ENCODE measurements around the gene GMDS. TPM values are rescaled to one million over a fixed set of nuclear protein-coding genes. Genes with fewer than 3 reads are reported as not detected.

The GMDS gene
- total and polyA plus RNA-seq, 9 donors = 6.6 to 20.6 (median 11.0) TPM

DNA sequence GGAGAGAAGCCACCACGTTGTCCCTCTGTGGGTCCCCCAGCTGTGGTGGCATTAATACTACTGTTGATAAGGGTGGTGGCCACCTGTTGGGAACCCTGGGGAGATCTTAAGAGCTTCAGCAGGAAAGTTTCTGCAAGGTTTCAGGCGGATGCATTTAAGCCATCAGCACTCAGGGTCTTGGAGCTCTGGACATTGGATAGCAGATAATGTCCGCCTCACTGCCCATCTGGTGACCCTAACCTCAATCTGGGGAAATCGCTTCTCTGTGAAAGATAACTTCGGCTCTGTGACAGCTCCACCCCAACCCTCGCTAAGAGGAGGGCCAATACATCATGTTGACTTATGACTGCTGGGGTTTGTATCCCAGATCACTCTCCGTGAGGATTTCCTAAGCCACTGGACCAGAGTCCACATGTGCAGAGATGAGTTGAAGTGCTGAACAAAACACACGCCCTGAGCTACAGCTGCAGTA lies 542.8 kb downstream of the GMDS start:
- Histone ChIP-seq H3K4me1 (ENCODE audit: insufficient read depth) (no peaks in the 10 kb centered on the region), H3K36me3 (no peaks in the 10 kb centered on the region), H3K9me3 (no peaks in the 10 kb centered on the region), H3K27me3 (no peaks in the 10 kb centered on the region), H3K4me3 (no peak overlapping the region), H3K27ac (no peak overlapping the region)
- DNase-seq = no peak
- no peak for TF ChIP-seq EP300 (IDR thresholded peaks at IDR 0.05)
- TF ChIP-seq CTCF (IDR thresholded peaks at IDR 0.05) = no peak
- no peak for TF ChIP-seq POLR2A (IDR thresholded peaks at IDR 0.05)
- intact Hi-C loops (cut with DNase I) = no loop called here
- 54 to 67% (median 61%) methylated on average over 8 of the region's 8 CpGs for WGBS, 3 donors

- TF ChIP-seq POLR2A (IDR thresholded peaks at IDR 0.05) (no peak), EP300 (IDR thresholded peaks at IDR 0.05) (no peak), CTCF (IDR thresholded peaks at IDR 0.05) (no peak)
- H3K9me3 ChIP-seq = no peaks in the 10 kb centered on the region
- no peaks in the 10 kb centered on the region for H3K4me1 ChIP-seq (ENCODE audit: insufficient read depth)
- H3K36me3 ChIP-seq = no peaks in the 10 kb centered on the region
- H3K27ac ChIP-seq = no peak overlapping the region
- intact Hi-C loops (cut with DNase I) = no loop called here
- whole genome bisulfite sequencing, 3 donors = 50 to 52% (median 50%) methylated on average over 12 of the region's 12 CpGs
- H3K27me3 ChIP-seq = no peaks in the 10 kb centered on the region
- no peak overlapping the region for H3K4me3 ChIP-seq
- no peak for DNase-seq
These were observed 543.6 kb downstream of the GMDS start for GRCh38 chr6:1701668-1702353.

- no peak overlapping the region for H3K4me3 ChIP-seq
- no peaks in the 10 kb centered on the region for H3K9me3 ChIP-seq
- TF ChIP-seq CTCF (IDR thresholded peaks at IDR 0.05) = no peak
- TF ChIP-seq EP300 (IDR thresholded peaks at IDR 0.05) = no peak
- TF ChIP-seq POLR2A (IDR thresholded peaks at IDR 0.05) = no peak
- no peak for DNase-seq
- intact Hi-C loops (cut with DNase I) = no loop called here
- no peaks in the 10 kb centered on the region for H3K27me3 ChIP-seq
- no peaks in the 10 kb centered on the region for H3K4me1 ChIP-seq (ENCODE audit: insufficient read depth)
- 91 to 92% (median 92%) methylated on average over 11 of the region's 11 CpGs for WGBS, 3 donors
- no peaks in the 10 kb centered on the region for H3K36me3 ChIP-seq
- H3K27ac ChIP-seq = no peak overlapping the region
These were observed 545.0 kb downstream of the GMDS start for GRCh38 chr6:1700278-1700967.

- TF ChIP-seq CTCF (IDR thresholded peaks at IDR 0.05) (no peak), POLR2A (IDR thresholded peaks at IDR 0.05) (no peak), EP300 (IDR thresholded peaks at IDR 0.05) (no peak)
- Histone ChIP-seq H3K4me1 (ENCODE audit: insufficient read depth) (no peaks in the 10 kb centered on the region), H3K27me3 (no peaks in the 10 kb centered on the region), H3K27ac (no peak overlapping the region), H3K36me3 (no peaks in the 10 kb centered on the region), H3K4me3 (no peak overlapping the region), H3K9me3 (no peaks in the 10 kb centered on the region)
- DNase-seq = no peak
- 83 to 87% (median 87%) methylated on average over 11 of the region's 11 CpGs for whole genome bisulfite sequencing, 3 donors
- intact Hi-C loops (cut with DNase I) = no loop called here
These were observed 546.9 kb downstream of the GMDS start for GRCh38 chr6:1698527-1698926.

Measured in ovary (tissue), 9 donors.